Measurements from ENCODE around the gene FOXK1. TPM values are rescaled to one million over a fixed set of nuclear protein-coding genes. Genes with fewer than 3 reads are reported as not detected.

FOXK1 gene
- total RNA-seq, 2 experiments from 2014 or later: 38.5 to 39.6 TPM

DNA sequence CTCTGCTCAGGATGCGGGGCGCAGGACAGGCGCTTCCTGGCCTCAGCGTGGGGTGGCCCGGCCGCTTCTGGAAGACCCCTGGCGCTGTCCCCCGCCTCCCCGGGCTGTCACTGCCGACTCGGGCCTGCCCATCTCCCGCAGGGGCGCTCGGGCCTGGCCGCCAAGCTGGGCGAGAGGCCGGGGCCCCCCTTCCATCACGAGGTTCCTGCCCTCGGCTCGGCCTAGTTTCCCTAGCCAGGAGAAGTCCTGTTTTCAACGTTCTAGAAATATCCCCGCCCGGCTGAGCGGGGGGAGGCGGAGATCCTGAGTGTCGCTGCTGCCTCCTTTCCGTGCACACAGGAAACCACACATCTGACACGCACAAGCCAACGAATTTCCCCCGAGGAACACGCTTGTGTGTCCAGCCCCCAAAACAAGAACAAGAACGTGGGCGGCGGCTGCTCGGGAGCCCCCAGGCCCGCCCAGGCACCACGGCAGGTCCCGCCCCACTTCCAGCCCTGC, 127.0 kb downstream of the FOXK1 start:
- H3K9me3 Mint-ChIP-seq: no peaks in the 10 kb centered on the region
- peak; percentile 60 for DNase-seq

GRCh38 chr7:4809666-4810065, 127.6 kb downstream of the FOXK1 start:
- H3K4me3 Mint-ChIP-seq: no peak overlapping the region
- H3K4me1 Mint-ChIP-seq (ENCODE audit: low read depth): peaks cover 5% of the 10 kb centered on the region
- no peak for ATAC-seq
- ChIA-PET POLR2A (no interaction called here), CTCF (interaction anchor here (0.8 to 1.6 kb wide), 5 partner anchors 11 to 74 kb away, joined by 3 to 5 read pairs (median 4); partner anchors contain the start of gene RADIL)
- no peaks in the 10 kb centered on the region for H3K9me3 Mint-ChIP-seq
- TF ChIP-seq, protein P1, sequence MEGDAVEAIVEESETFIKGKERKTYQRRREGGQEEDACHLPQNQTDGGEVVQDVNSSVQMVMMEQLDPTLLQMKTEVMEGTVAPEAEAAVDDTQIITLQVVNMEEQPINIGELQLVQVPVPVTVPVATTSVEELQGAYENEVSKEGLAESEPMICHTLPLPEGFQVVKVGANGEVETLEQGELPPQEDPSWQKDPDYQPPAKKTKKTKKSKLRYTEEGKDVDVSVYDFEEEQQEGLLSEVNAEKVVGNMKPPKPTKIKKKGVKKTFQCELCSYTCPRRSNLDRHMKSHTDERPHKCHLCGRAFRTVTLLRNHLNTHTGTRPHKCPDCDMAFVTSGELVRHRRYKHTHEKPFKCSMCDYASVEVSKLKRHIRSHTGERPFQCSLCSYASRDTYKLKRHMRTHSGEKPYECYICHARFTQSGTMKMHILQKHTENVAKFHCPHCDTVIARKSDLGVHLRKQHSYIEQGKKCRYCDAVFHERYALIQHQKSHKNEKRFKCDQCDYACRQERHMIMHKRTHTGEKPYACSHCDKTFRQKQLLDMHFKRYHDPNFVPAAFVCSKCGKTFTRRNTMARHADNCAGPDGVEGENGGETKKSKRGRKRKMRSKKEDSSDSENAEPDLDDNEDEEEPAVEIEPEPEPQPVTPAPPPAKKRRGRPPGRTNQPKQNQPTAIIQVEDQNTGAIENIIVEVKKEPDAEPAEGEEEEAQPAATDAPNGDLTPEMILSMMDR (IDR thresholded peaks at IDR 0.05): no peak
- intact Hi-C loops (cut with micrococcal nuclease): no loop called here
- peaks cover 11% of the 10 kb centered on the region for H3K27me3 Mint-ChIP-seq
- no peaks in the 10 kb centered on the region for H3K36me3 Mint-ChIP-seq (ENCODE audit: low read depth)
- no peak overlapping the region for H3K27ac Mint-ChIP-seq
- DNase-seq: no peak

More for the DNA sequence above, 127.0 kb downstream of the FOXK1 start:
- TF ChIP-seq, protein P1 (IDR thresholded peaks at IDR 0.05): no peak
- Mint-ChIP-seq H3K4me1 (ENCODE audit: low read depth) (peaks cover 5% of the 10 kb centered on the region), H3K27ac (no peak overlapping the region), H3K27me3 (peaks cover 9% of the 10 kb centered on the region), H3K4me3 (peak overlapping the region; percentile 54), H3K36me3 (ENCODE audit: low read depth) (no peaks in the 10 kb centered on the region)
- POLR2A ChIA-PET: no interaction called here
- intact Hi-C loops (cut with micrococcal nuclease): no loop called here
- ATAC-seq: peak; percentile 68
- CTCF ChIA-PET: interaction anchor here (0.8 to 1.6 kb wide), 6 partner anchors 11 to 74 kb away, joined by 3 to 6 read pairs (median 4); partner anchors contain the start of gene RADIL

- DNase-seq (no peak), ATAC-seq (no peak)
- peaks cover 11% of the 10 kb centered on the region for H3K27me3 Mint-ChIP-seq
- H3K4me3 Mint-ChIP-seq: no peak overlapping the region
- intact Hi-C loops (cut with micrococcal nuclease): no loop called here
- H3K27ac Mint-ChIP-seq: no peak overlapping the region
- peaks cover 2% of the 10 kb centered on the region for H3K4me1 Mint-ChIP-seq (ENCODE audit: low read depth)
- TF ChIP-seq, protein P1 (IDR thresholded peaks at IDR 0.05): no peak
- ChIA-PET POLR2A (no interaction called here), CTCF (interaction anchor here (1.0 kb wide), 1 partner anchor 20 kb away, joined by 3 read pairs; no protein-coding TSS in a partner anchor)
- no peaks in the 10 kb centered on the region for H3K9me3 Mint-ChIP-seq
- no peaks in the 10 kb centered on the region for H3K36me3 Mint-ChIP-seq (ENCODE audit: low read depth)
Observed at GRCh38 chr7:4814433-4814832, 132.3 kb downstream of the FOXK1 start.

- Mint-ChIP-seq H3K4me3 (no peak overlapping the region), H3K4me1 (ENCODE audit: low read depth) (no peaks in the 10 kb centered on the region), H3K9me3 (no peaks in the 10 kb centered on the region), H3K27ac (no peak overlapping the region), H3K27me3 (peaks cover 11% of the 10 kb centered on the region), H3K36me3 (ENCODE audit: low read depth) (no peaks in the 10 kb centered on the region)
- intact Hi-C loops (cut with micrococcal nuclease): no loop called here
- CTCF ChIA-PET: interaction anchor here (1.0 kb wide), 1 partner anchor 21 kb away, joined by 3 read pairs; no protein-coding TSS in a partner anchor
- no peak for DNase-seq
- no peak for ATAC-seq
- TF ChIP-seq, protein P1 (IDR thresholded peaks at IDR 0.05): no peak
- POLR2A ChIA-PET: no interaction called here
Observed at GRCh38 chr7:4815121-4815520, 133.0 kb downstream of the FOXK1 start.

- TF ChIP-seq, protein P1 (IDR thresholded peaks at IDR 0.05): no peak
- ATAC-seq (no peak), DNase-seq (no peak)
- Mint-ChIP-seq H3K27ac (no peak overlapping the region), H3K27me3 (peaks cover 11% of the 10 kb centered on the region), H3K9me3 (no peaks in the 10 kb centered on the region), H3K4me1 (ENCODE audit: low read depth) (no peaks in the 10 kb centered on the region), H3K4me3 (no peak overlapping the region), H3K36me3 (ENCODE audit: low read depth) (no peaks in the 10 kb centered on the region)
- intact Hi-C loops (cut with micrococcal nuclease): no loop called here
- CTCF ChIA-PET: interaction anchor here (1.0 to 1.2 kb wide), 2 partner anchors 17 to 22 kb away, joined by 3 read pairs; no protein-coding TSS in a partner anchor
- POLR2A ChIA-PET: no interaction called here
Observed at GRCh38 chr7:4815609-4816418, 133.7 kb downstream of the FOXK1 start.
